Nephron progenitor cell (in vitro differentiated cells): ENCODE results near the gene NEAT1.

ENCODE experiments used
- DNase-seq: peaks from one replicate; pipeline ENCODE4 v3.0.0; 2021
- H3K27ac Mint-ChIP-seq: 2 replicates; pipeline ENCODE4 v1.8.0; 2021; ENCODE audit warnings: mild to moderate bottlenecking, moderate library complexity, mixed read lengths
- H3K27me3 Mint-ChIP-seq: 2 replicates; pipeline ENCODE4 v1.8.0; 2021; ENCODE audit warnings: mild to moderate bottlenecking, low read depth, mixed read lengths; ENCODE audit not compliant: poor library complexity
- H3K36me3 Mint-ChIP-seq: 2 replicates; pipeline ENCODE4 v1.8.0; 2021; ENCODE audit warnings: low read depth, mixed read lengths
- H3K4me1 Mint-ChIP-seq: 2 replicates; pipeline ENCODE4 v1.8.0; 2021; ENCODE audit warnings: mixed read lengths
- H3K4me3 Mint-ChIP-seq: 2 replicates; pipeline ENCODE4 v1.8.0; 2021; ENCODE audit warnings: mild to moderate bottlenecking, moderate library complexity, mixed read lengths
- H3K9me3 Mint-ChIP-seq: 2 replicates; pipeline ENCODE4 v1.8.0; 2021; ENCODE audit warnings: mild to moderate bottlenecking, moderate library complexity, mixed read lengths
- TF ChIP-seq, protein P1 (sequence below): fragments of 200-600 bp; sonication (generic); IDR thresholded peaks from 2 replicates; pipeline ENCODE4 v1.5.0; 2021; ENCODE audit warnings: antibody characterized with exemption

Gene NEAT1

DNA sequence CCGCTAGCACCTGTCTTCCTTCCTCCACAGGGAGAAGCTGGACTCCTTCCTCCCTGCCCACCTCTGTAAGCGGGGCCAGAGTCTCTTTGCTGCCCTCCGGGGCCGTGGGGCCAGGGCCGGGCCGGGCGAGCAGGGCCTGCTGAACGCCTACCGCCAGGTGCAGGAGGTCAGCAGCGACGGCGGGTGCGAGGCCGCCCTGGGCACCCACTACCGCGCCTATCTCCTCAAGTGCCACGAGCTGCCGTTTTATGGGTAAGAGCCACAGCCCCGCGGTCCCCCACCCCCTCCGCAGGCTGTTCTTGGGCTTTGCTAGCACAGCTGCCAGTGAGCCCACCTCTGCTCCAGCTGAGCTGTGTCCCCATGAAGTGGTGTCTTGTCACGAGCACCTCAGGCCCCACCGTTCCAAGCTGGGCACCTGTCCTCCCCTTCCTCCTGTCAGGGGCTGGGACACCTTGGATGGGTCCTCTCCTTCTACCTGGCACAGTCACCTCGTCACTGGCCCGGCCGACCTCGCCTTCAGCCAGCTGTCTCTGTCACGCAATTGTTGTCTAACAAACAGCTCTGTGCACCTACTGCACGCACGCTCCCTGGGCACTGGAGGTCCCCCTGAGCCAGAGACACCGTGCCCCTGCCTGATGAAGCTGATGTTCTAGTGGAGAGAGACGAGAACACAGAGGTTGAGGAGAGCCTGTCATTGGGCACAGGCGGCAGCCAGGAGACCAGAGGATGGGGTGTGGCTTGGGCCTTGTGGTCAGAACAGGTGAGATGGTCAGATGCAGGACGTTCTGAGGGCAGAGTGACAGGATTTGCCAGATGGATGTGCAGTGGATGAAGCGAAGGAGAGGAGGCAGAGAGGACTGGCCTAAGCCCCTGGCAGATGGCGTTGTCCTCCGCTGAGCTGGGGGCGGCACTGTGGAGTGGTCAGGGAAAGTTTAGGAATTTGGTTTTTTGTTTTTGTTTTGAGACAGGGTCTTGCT is 25.5 kb upstream of the NEAT1 start:
- H3K36me3 Mint-ChIP-seq = peaks cover 11% of the 10 kb centered on the region

DNA sequence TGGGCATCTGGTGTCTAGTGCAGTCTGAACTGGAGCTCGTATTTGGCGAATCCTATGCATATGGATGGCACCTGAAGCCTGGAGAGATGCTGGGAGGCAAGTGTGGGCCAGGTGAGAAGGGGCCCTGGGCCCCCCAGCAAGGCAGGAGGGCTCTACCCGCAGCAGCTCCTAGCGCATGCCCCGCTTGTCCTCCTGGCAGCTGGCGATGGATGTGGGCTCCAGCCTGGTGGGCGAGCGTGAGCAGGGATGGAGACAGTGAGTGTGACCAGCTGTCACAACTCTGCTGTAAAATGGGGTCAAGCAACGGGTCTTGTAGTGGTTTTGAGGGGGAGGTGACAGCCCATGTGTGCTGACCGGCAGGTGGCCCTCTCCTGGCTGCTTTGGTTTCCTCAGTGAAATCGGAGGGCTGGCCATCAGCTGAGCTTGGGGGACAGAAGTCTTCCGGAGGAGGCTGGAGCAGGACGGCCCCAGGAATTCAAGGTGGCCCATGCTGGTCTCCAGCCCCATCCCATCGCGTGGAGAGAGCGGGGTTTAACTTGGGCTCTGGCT is 24.2 kb upstream of the NEAT1 start:
- Mint-ChIP-seq H3K4me3 (no peak overlapping the region), H3K27ac (no peak overlapping the region), H3K36me3 (peaks cover 16% of the 10 kb centered on the region), H3K9me3 (no peaks in the 10 kb centered on the region), H3K27me3 (no peaks in the 10 kb centered on the region), H3K4me1 (peaks cover 30% of the 10 kb centered on the region)
- TF ChIP-seq, protein P1, sequence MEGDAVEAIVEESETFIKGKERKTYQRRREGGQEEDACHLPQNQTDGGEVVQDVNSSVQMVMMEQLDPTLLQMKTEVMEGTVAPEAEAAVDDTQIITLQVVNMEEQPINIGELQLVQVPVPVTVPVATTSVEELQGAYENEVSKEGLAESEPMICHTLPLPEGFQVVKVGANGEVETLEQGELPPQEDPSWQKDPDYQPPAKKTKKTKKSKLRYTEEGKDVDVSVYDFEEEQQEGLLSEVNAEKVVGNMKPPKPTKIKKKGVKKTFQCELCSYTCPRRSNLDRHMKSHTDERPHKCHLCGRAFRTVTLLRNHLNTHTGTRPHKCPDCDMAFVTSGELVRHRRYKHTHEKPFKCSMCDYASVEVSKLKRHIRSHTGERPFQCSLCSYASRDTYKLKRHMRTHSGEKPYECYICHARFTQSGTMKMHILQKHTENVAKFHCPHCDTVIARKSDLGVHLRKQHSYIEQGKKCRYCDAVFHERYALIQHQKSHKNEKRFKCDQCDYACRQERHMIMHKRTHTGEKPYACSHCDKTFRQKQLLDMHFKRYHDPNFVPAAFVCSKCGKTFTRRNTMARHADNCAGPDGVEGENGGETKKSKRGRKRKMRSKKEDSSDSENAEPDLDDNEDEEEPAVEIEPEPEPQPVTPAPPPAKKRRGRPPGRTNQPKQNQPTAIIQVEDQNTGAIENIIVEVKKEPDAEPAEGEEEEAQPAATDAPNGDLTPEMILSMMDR = no peak
- no peak for DNase-seq

More for the DNA sequence above, 25.5 kb upstream of the NEAT1 start:
- Mint-ChIP-seq H3K27me3 (no peaks in the 10 kb centered on the region), H3K27ac (peak overlapping the region; percentile 16), H3K9me3 (no peaks in the 10 kb centered on the region), H3K4me3 (no peak overlapping the region), H3K4me1 (peaks cover 39% of the 10 kb centered on the region)
- TF ChIP-seq, protein P1 = no peak
- no peak for DNase-seq

DNA sequence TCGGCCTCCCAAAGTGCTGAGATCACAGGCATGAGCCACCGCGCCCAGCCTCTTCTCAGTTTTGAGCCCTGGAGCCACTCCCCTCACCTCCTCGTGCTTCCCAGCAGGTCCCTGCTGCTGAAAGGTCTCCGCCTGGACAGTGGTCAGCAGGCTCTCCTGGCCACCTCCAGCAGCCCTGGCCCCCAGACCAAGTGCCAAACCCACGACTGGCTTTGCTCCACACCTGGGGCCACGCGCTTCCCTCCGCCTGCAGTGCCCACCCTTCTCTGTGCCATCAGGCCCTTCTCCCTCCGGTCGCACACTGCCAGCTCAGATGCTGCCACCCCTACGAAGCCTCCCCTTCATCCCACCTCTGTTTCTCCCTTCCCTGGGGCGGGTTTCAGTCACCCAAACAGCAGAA is 23.3 kb upstream of the NEAT1 start:
- Mint-ChIP-seq H3K4me1 (peaks cover 30% of the 10 kb centered on the region), H3K4me3 (no peak overlapping the region), H3K9me3 (no peaks in the 10 kb centered on the region), H3K36me3 (peaks cover 16% of the 10 kb centered on the region), H3K27ac (no peak overlapping the region), H3K27me3 (no peaks in the 10 kb centered on the region)
- no peak for DNase-seq
- TF ChIP-seq, protein P1 = no peak

DNA sequence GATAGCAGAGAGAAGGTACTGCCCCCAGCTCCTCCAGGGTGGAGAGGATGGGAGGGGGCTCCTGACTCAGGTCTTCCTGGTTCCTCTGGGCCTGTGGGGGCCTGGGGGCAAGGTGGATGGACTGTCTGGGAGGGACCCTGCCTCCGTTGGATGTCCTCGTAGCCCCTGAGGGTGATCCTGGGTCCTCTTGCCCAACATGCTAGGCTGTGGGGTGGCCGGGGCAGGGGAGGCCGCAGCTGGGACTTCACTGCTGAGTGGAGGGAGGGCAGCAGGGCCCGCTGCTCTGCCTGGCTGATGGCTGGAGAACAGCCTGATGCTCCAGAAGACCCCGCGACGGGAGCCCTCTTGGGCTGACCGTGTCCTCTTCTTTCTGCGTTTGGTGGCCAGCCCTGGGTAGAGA is 22.8 kb upstream of the NEAT1 start:
- no peak overlapping the region for H3K27ac Mint-ChIP-seq
- no peak for DNase-seq
- H3K4me1 Mint-ChIP-seq = peaks cover 30% of the 10 kb centered on the region
- H3K4me3 Mint-ChIP-seq = no peak overlapping the region
- H3K36me3 Mint-ChIP-seq = peaks cover 16% of the 10 kb centered on the region
- H3K9me3 Mint-ChIP-seq = no peaks in the 10 kb centered on the region
- no peaks in the 10 kb centered on the region for H3K27me3 Mint-ChIP-seq
- TF ChIP-seq, protein P1 = no peak

DNA sequence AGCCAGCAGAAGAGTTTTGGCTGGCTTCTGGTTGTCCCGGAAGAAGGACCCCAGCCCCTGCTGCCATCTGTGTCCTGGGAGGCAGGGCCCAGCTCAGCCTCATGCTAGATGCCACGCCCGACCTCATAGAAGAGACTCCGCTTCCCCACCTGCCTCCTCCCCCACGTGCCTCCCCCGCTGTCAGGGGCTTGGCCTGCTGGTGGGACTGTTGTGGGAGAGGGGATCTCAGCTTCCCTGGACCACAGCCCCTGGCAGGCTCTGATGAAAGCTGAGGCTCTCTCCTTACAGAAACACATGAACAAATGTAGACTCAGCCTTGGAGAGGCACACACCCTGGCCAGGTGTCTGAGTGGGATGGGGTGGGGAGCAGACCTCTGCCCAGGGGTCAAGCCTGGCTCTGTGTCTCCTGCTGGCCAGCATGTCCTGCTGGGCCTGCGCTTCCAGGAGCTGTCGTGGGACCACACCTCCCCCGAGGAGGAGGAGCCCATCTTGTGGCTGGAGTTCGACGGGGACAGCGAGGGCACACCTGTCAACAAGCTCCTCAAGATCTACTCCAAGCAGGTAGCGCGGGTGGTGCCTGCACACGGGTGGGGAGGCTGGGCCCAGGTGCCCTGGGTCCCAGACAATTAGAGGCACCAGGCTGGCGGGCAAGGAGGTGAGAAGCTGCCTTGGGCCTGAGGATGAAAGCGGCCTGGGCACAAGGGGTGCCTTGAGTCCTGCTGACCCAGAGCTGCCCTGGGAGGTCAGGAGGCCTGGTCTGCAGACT is 22.1 kb upstream of the NEAT1 start:
- Mint-ChIP-seq H3K4me1 (peaks cover 30% of the 10 kb centered on the region), H3K9me3 (no peaks in the 10 kb centered on the region), H3K27ac (no peak overlapping the region), H3K36me3 (peaks cover 16% of the 10 kb centered on the region), H3K27me3 (no peaks in the 10 kb centered on the region), H3K4me3 (no peak overlapping the region)
- TF ChIP-seq, protein P1 = no peak
- no peak for DNase-seq
